Measurements from ENCODE around the gene BBX. TPM values are rescaled to one million over a fixed set of nuclear protein-coding genes. Genes with fewer than 3 reads are reported as not detected.

The BBX gene
- total and polyA plus RNA-seq, 2 of the 13 experiments (the other 11 are each of a cell fraction or from before 2014, with no cell fraction given) = 13.7 to 23.2 TPM

GRCh38 chr3:107810171-107811071 is 287.7 kb downstream of the BBX start (continued):
- peak; percentile 18 for TF ChIP-seq TEAD3 (CRISPR knock-in tag; optimal IDR thresholded peaks at IDR 0.05; ENCODE audit: borderline replicate concordance)
- peak; percentile 93 for TF ChIP-seq ONECUT2 (CRISPR knock-in tag; IDR thresholded peaks at IDR 0.05)
- no peak for TF ChIP-seq RFXAP (CRISPR knock-in tag; IDR thresholded peaks at IDR 0.05; ENCODE audit: borderline replicate concordance)
- TF ChIP-seq ZFP36L1 (CRISPR knock-in tag; IDR thresholded peaks at IDR 0.05) = no peak
- peak; percentile 30; the same call in 1 of the 2 replicates for TF ChIP-seq ARID5B (CRISPR knock-in tag; IDR thresholded peaks at IDR 0.05)
- peak; percentile 89 for TF ChIP-seq HOMEZ (CRISPR knock-in tag; IDR thresholded peaks at IDR 0.05; ENCODE audit: low read depth)
- TF ChIP-seq NFATC3 (CRISPR knock-in tag; IDR thresholded peaks at IDR 0.05) = no peak
- no peak for TF ChIP-seq KIAA2018 (CRISPR knock-in tag; IDR thresholded peaks at IDR 0.05; ENCODE audit: borderline replicate concordance)
- TF ChIP-seq ZKSCAN1 (IDR thresholded peaks at IDR 0.05; ENCODE audit: low read length) = no peak
- no peak for TF ChIP-seq ZNF550 (CRISPR knock-in tag; IDR thresholded peaks at IDR 0.05; ENCODE audit: borderline replicate concordance)
